Measurements from ENCODE around the gene BAZ2B. TPM values are rescaled to one million over a fixed set of nuclear protein-coding genes. Genes with fewer than 3 reads are reported as not detected.

Gene BAZ2B
- total and polyA plus RNA-seq, 2 of the 13 experiments (the other 11 are each of a cell fraction or from before 2014, with no cell fraction given): 14.0 to 15.1 TPM

- in situ Hi-C loops (cut with HindIII; ENCODE audit: extremely low pct_ligation_motif_present, low pct_unique_long_range_greater_than_20kb) (loop anchor here (10.0 kb wide), 1 partner anchor 143 kb away; no protein-coding TSS in a partner anchor), intact Hi-C loops (cut with micrococcal nuclease; ENCODE audit: unreplicated experiment) (no loop called here)
- no peaks in the 10 kb centered on the region for H3K9me3 ChIP-seq (ENCODE audit: low read length)
- ChIA-PET CTCF (ENCODE audit: low intra/inter-chr PET ratio, low total read pairs) (no interaction called here), POLR2A (no interaction called here)
- no peak overlapping the region for H3K9ac ChIP-seq (ENCODE audit: insufficient read depth, low read depth, low read length)
- H4K20me1 ChIP-seq (ENCODE audit: insufficient read depth, low read length): no peaks in the 10 kb centered on the region
- no peak overlapping the region for H3K4me2 ChIP-seq (ENCODE audit: low read depth, low read length)
- ATAC-seq: no peak
- H3K79me2 ChIP-seq (ENCODE audit: insufficient read depth, low read length): no peaks in the 10 kb centered on the region
- BruUV-seq (replicated peaks): no TSS peak
- no peak for TF ChIP-seq ELF4 (CRISPR knock-in tag; IDR thresholded peaks at IDR 0.05; ENCODE audit: borderline replicate concordance)
- TF ChIP-seq MXD4 (CRISPR knock-in tag; IDR thresholded peaks at IDR 0.05): no peak
- TF ChIP-seq MEIS1 (CRISPR knock-in tag; IDR thresholded peaks at IDR 0.05; ENCODE audit: borderline replicate concordance): no peak
- TF ChIP-seq MBNL3 (CRISPR knock-in tag; conservative IDR thresholded peaks at IDR 0.05): no peak
- TF ChIP-seq SNAPC5 (CRISPR knock-in tag; IDR thresholded peaks at IDR 0.05; ENCODE audit: borderline replicate concordance): no peak
- no peak for TF ChIP-seq CEBPZ (IDR thresholded peaks at IDR 0.05; ENCODE audit: low read length)
- TF ChIP-seq ZNF496 (CRISPR knock-in tag; IDR thresholded peaks at IDR 0.05; ENCODE audit: insufficient replicate concordance): no peak
- TF ChIP-seq RARG (CRISPR knock-in tag; IDR thresholded peaks at IDR 0.05; ENCODE audit: low read depth): no peak
- no peak for TF ChIP-seq ZNF776 (CRISPR knock-in tag; IDR thresholded peaks at IDR 0.05)
- no peak for TF ChIP-seq STAG1 (CRISPR knock-in tag; IDR thresholded peaks at IDR 0.05)
- no peak for TF ChIP-seq PRPF4 (IDR thresholded peaks at IDR 0.05; ENCODE audit: low read depth, low read length, poor library complexity, severe bottlenecking)
- H3K27ac ChIP-seq (ENCODE audit: extremely low read length, insufficient read depth, low read length): no peak overlapping the region
- H2AFZ ChIP-seq (ENCODE audit: low read length): no peak overlapping the region
- no peak for DNase-seq (ENCODE audit: low spot score)
- H3K4me1 ChIP-seq (ENCODE audit: insufficient read depth, low read length): no peaks in the 10 kb centered on the region
- no peak for FAIRE-seq
- 92% methylated on average over 1 of the region's 1 CpG for WGBS (ENCODE audit: low lambda C conversion rate)
- no peaks in the 10 kb centered on the region; a peak in 1 of 5 replicates for H3K36me3 ChIP-seq (replicated peaks in 1 of 2; ENCODE audit: control insufficient read depth in 1 of 2, insufficient read depth in 2 of 2, low read length in 2 of 2)
- no peak overlapping the region for H3K4me3 ChIP-seq (replicated peaks in 1 of 3; ENCODE audit: insufficient read depth in 1 of 3, low read depth in 2 of 3, low read length in 3 of 3)
- H3K27me3 ChIP-seq (ENCODE audit: control insufficient read depth in 1 of 2, insufficient read depth in 2 of 2, low read length in 2 of 2): no peaks in the 10 kb centered on the region
Measured at GRCh38 chr2:159551806-159552205, 64.5 kb downstream of the BAZ2B start.
